GM15510 (cell line): Measurements from ENCODE around the gene EIF5.

Source experiments
- POLR2A ChIP-seq: IDR thresholded peaks from 3 replicates; pipeline ENCODE4 v1.6.1; 2011; ENCODE audit warnings: borderline replicate concordance; ENCODE audit not compliant: insufficient read length; ENCODE audit errors: extremely low read depth

EIF5 gene

DNA sequence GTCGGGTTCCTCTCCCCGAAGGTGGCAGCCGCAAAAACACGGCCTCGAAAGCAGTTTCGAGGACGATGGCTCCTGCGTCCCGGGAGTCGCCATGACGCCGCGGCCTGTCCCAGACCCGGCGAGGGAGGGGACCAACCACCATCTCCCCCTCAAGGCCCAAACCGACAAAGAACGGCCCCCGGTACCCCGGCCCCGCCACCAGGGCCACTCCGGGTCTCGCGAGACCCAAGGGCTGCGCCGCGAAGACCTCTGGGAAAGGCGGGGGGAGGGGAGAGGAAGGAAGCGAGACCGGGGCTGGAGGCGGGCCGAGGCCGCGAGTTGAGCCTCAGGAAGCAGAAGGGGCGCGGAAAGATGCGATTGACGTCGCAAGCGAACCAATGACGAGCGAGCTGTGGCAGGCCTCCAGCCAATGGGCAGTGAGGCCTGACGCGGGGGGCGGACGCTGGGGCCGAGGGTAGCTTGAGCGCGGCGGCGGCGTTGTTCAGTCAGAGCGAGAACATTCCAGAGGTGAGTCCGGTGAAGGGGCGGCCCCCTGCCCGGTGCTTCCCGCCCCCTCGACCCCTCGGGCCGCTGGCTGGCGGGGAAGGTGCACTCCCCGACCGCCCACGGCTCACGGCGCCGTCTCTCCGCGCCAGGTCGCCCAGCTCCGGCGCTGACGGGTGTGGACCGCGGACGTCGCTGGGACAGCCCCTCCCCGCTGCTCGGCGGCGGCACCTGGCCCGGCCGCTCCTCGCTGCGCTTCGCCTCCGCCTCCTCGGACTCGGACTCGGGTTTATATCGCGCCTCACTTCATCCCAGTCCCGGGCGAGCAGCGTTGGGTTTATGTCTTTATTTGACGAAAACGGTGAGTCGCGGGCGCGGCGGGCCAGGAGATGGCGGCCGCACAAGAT, at the start of gene EIF5:
Gene EIF5, plus strand, starts transcription at position 484 of the 890 bp plus-strand sequence. CDS start 1,624 bp downstream, outside the sequence.
- TF ChIP-seq POLR2A: peak; percentile 97

DNA sequence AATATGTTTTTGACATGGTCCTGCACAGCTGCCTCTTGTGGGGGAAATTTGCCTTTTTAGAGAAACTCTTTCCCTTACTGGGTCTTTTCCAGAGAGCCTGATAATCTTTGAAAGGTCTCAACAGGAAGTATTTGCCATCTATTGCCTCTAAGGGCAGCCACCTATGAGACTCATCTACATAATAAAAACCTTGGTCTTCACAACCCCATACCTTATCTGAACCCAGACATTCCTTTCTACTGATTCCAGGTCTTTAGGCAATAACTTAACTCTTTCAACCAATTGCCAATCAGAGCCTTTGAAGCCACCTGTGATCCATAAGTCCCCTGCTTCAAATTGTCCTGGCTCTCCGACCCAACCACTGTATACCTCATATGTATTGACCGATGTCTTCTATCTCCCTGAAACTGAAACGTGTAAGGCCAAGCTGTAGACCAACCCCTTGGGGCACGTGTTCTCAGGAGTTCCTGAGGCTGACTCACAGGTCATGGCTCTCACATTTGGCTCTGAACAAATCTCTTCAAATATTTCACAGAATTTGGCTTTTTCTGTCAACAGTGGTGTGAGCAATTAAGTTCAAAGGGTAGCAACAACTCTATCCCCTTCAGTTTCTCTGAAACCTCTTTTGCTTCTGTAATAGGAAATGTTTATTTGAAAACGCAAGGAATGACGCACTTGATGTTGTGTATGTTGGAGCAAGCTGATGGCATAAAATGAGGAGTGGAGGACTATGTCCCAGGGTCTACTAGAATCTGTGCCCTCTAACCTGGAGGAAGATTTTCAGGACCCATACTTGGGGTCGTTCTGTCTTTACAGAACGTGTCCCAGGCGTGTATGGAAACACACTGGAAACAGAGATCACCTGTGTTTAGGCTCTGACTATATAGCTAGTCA, 49.2 kb upstream of the EIF5 start:
- TF ChIP-seq POLR2A: no peak

DNA sequence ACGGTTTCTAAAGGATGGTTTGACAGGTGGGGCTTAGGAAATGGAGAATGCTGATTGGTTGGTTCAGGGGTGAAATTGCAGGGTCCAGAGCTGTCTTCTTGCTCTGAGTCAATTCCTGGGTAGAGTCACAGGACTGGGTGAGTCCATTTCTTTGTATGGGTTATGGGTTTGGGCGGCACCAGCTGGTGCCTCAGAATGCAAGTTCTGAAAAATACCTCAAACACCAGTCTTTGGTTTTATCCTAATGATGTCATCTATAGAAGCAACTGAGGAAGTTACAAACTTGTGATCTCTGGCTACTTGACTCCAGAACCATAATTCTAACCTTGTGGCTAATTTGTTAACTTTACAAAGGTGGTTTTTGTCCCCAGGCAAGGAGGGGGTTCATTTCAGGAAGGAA, 47.6 kb upstream of the EIF5 start:
- TF ChIP-seq POLR2A: no peak

- no peak for TF ChIP-seq POLR2A
These were observed 46.8 kb upstream of the EIF5 start for GRCh38 chr14:103286968-103287850.

DNA sequence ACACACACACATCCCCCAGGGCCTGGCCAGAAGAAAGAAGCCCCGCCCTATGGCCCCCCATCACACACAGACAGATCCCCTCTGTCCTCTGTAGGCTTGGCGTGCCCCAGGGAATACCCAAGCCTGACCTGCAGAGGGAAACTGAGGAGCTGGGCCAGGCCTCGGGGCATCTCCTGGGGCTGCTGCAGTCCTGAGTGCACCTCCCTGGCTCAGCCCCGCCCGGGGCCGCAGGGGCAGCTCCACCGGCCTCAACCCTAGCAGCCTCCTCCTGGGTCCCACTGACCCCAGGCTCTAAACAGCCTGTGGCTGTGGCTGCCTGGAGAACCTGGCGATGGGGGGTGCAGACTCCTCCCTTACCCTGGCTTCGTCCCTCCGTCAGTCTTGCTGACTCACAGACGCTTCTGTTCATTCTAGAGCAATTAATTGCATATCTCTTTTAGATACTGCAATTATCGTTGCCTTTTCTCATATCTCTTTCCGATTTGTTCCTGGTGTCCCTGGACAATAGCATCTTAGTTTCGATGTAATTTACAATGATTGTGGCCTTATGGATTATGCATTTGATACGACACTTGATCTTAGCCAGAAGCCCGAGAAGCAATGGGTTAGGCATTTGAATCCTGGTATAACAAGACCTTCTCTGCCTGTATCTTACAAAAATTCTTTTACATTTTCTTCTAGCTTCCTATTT, 45.8 kb upstream of the EIF5 start:
- no peak for TF ChIP-seq POLR2A

DNA sequence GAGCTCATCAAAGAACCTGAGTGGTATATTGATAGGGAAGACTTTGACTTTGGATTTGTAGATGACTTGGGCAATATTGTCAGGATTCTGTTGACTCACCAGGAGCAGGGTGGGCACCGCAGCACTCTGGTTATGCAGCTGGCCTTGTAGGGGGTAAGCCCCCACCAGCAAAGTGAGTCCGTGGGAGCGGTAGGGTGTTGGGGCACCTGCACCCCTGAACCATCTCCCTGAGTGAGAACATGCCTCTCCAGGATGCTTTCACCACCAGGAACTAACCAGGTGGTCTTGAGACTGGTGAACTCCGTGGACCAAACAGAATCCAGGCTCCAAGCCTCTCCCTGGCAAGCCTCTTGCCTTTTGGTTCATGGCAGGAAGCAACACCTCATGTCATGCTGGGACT, 44.0 kb upstream of the EIF5 start:
- no peak for TF ChIP-seq POLR2A

GRCh38 chr14:103290494-103290893, 43.5 kb upstream of the EIF5 start:
- TF ChIP-seq POLR2A: no peak

GRCh38 chr14:103290961-103291360, 43.1 kb upstream of the EIF5 start:
- no peak for TF ChIP-seq POLR2A

GRCh38 chr14:103292426-103293374, 41.3 kb upstream of the EIF5 start:
- no peak for TF ChIP-seq POLR2A

GRCh38 chr14:103293465-103293864, 40.6 kb upstream of the EIF5 start:
- TF ChIP-seq POLR2A: no peak

GRCh38 chr14:103294091-103294490, 39.9 kb upstream of the EIF5 start:
- TF ChIP-seq POLR2A: no peak

GRCh38 chr14:103296007-103296406, 38.0 kb upstream of the EIF5 start:
- no peak for TF ChIP-seq POLR2A

- no peak for TF ChIP-seq POLR2A
These were observed 37.0 kb upstream of the EIF5 start for GRCh38 chr14:103296987-103297386.

- no peak for TF ChIP-seq POLR2A
These were observed 35.4 kb upstream of the EIF5 start for GRCh38 chr14:103298620-103299019.
